GM12878 (cell line): Measurements from ENCODE around the gene CHST4. TPM values are rescaled to one million over a fixed set of nuclear protein-coding genes. Genes with fewer than 3 reads are reported as not detected.

Experiments
- ATAC-seq: fragments of 200-7000 bp; cut with Tn5 transposase; 3 replicates; pipeline ENCODE4 v1.9.1; 2020; ENCODE audit warnings: mild to moderate bottlenecking, moderate library complexity
- BruUV-seq: library from RNA; stranded (reverse); fragments of 400-500 nt; replicated peaks from 2 replicates; lab custom pipeline; 2021; lab: Mats Ljungman, UMichigan
- CTCF ChIA-PET: fragments of 300-600 bp; sonication (Branson Sonifier 250); formaldehyde crosslinking; extraction: SDS; loops from one replicate; lab custom pipeline; 2021; ENCODE audit warnings: inconsistent platforms; lab: Yijun Ruan, JAX
- POLR2A ChIA-PET: fragments of 350-600 bp; formaldehyde crosslinking; extraction: SDS; loops from one replicate; lab custom pipeline; 2021; ENCODE audit warnings: inconsistent platforms; lab: Charles Lee
- RAD21 ChIA-PET: fragments of 300-600 bp; sonication (Branson Sonifier 250); formaldehyde crosslinking; loops from one replicate; lab custom pipeline; 2023; ENCODE audit warnings: antibody characterized with exemption; ENCODE audit not compliant: unreplicated experiment; lab: Charles Lee
- SMC1A ChIA-PET: fragments of 300-600 bp; sonication (Branson Sonifier 250); formaldehyde crosslinking; loops from one replicate; lab custom pipeline; 2023; ENCODE audit not compliant: unreplicated experiment, uncharacterized antibody; lab: Charles Lee
- DNase-seq: peaks from one replicate; pipeline ENCODE4 v3.0.0-alpha.2; 2011; ENCODE audit warnings: low read depth, low spot score
- FAIRE-seq: peaks from 3 replicates; lab custom pipeline; 2011; peaks lifted over from hg19 to GRCh38; lab: Jason Lieb, UNC
- H2AFZ ChIP-seq: 2 replicates; pipeline ENCODE4 v1.6.0; 2011; ENCODE audit warnings: low read depth, low read length, control low read depth; ENCODE audit not compliant: control insufficient read depth
- H3K27ac ChIP-seq: 2 replicates; pipeline ENCODE4 v1.5.1; 2011; ENCODE audit warnings: control low read depth; ENCODE audit not compliant: control insufficient read depth, insufficient read depth
- H3K27me3 ChIP-seq, 2 experiments: replicated peaks in 1 of 2; 2 replicates each; pipeline versions ENCODE4 v1.6.0 to v1.6.1; 2011; ENCODE audit warnings: low read length in 1 of 2; ENCODE audit not compliant: control insufficient read depth in 2 of 2, insufficient read depth in 2 of 2
- H3K36me3 ChIP-seq, 2 experiments: 2 replicates each; pipeline ENCODE4 v1.5.1; 2011; ENCODE audit warnings: low read length in 1 of 2; ENCODE audit not compliant: control insufficient read depth in 2 of 2, insufficient read depth in 2 of 2
- H3K4me1 ChIP-seq: 2 replicates; pipeline ENCODE4 v1.6.1; 2011; ENCODE audit warnings: mild to moderate bottlenecking, low read length, moderate library complexity, mixed read lengths; ENCODE audit not compliant: control insufficient read depth, insufficient read depth
- H3K4me2 ChIP-seq: 2 replicates; pipeline ENCODE4 v1.6.0; 2011; ENCODE audit warnings: control low read depth; ENCODE audit not compliant: control insufficient read depth, insufficient read depth
- H3K4me3 ChIP-seq: fragments of 200-600 bp; sonication (generic); 2 replicates; pipeline ENCODE4 v1.5.1; 2016
- H3K79me2 ChIP-seq: 2 replicates; pipeline ENCODE4 v1.6.0; 2011; ENCODE audit warnings: low read length; ENCODE audit not compliant: control insufficient read depth, insufficient read depth
- H3K9ac ChIP-seq: 2 replicates; pipeline ENCODE4 v1.8.0; 2011; ENCODE audit warnings: low read length, control low read depth, mixed read lengths; ENCODE audit not compliant: control insufficient read depth, insufficient read depth
- H3K9me3 ChIP-seq: replicated peaks from 3 replicates; pipeline ENCODE4 v1.5.1; 2011; ENCODE audit warnings: mild to moderate bottlenecking, low read length; ENCODE audit not compliant: control insufficient read depth, insufficient read depth
- H4K20me1 ChIP-seq: 2 replicates; pipeline ENCODE4 v1.6.0; 2011; ENCODE audit not compliant: control insufficient read depth, insufficient read depth
- CBX3 ChIP-seq: fragments of 200-600 bp; sonication (generic); IDR thresholded peaks from 2 replicates; pipeline ENCODE4 v1.6.1; 2016; ENCODE audit warnings: low read depth, borderline replicate concordance
- PAX5 ChIP-seq: IDR thresholded peaks from 2 replicates; pipeline ENCODE4 v1.6.1; 2011; ENCODE audit warnings: low read depth, low read length, borderline replicate concordance
- RFX5 ChIP-seq: IDR thresholded peaks from 2 replicates; pipeline ENCODE4 v1.6.1; 2011; ENCODE audit warnings: low read depth, low read length, improper control_type of control experiment
- SMC3 ChIP-seq: IDR thresholded peaks from 2 replicates; pipeline ENCODE4 v1.6.1; 2011; ENCODE audit warnings: low read length, improper control_type of control experiment, borderline replicate concordance
- STAT1 ChIP-seq: fragments of 450-650 bp; conservative IDR thresholded peaks from 2 replicates; pipeline ENCODE4 v1.6.1; 2014; ENCODE audit warnings: antibody characterized with exemption, mild to moderate bottlenecking
- TBL1XR1 ChIP-seq: IDR thresholded peaks from 2 replicates; pipeline ENCODE4 v1.6.1; 2012; ENCODE audit warnings: low read depth, low read length, improper control_type of control experiment
- ZNF274 ChIP-seq: IDR thresholded peaks from one replicate; pipeline ENCODE4 v1.8.0; 2011; ENCODE audit not compliant: insufficient read length, insufficient read depth
- WGBS: methylation state at CpG from one replicate; pipeline ENCODE4 v1.1.6; 2016; ENCODE audit warnings: low lambda C conversion rate; ENCODE audit not compliant: insufficient replicate concordance, insufficient coverage; ENCODE audit errors: missing lambda C conversion rate; 5-methylcytosine and 5-hydroxymethylcytosine counted together
- in situ Hi-C: fragments of 300-500 bp; cut with MboI; formaldehyde crosslinking; loops from 9 replicates; pipeline ENCODE4 v1.14.3; 2018; ENCODE audit warnings: mixed read lengths
- intact Hi-C: fragments of 100-400 bp; cut with micrococcal nuclease; formaldehyde crosslinking; loops from one replicate; pipeline ENCODE4 v1.14.2; 2022; ENCODE audit not compliant: unreplicated experiment
- polyA plus RNA-seq, 11 experiments: library from polyadenylated mRNA; depleted of rRNA in 4 of 11; unstranded in 6 of 11; stranded (reverse) in 5 of 11; fragments of >200 nt; fragmentation: Nextera tagmentation in 4 of 11; fragmentation: Illumina TruSeq in 1 of 11; extraction: Ambion mirVana in 4 of 11; extraction: Trizol in 1 of 11; gene quantifications; 1 replicate in 1 of 11; 2 replicates in 10 of 11; pipeline versions ENCODE4 v1.2.1 to v1.2.3, GENCODE V29; 2011 to 2016; ENCODE audit warnings: inconsistent platforms in 2 of 11, missing spikeins in 2 of 11, low read depth in 1 of 11
- total RNA-seq, 4 experiments: library from RNA; depleted of rRNA in 3 of 4; stranded (reverse); fragments of >200 nt in 3 of 4; fragmentation: Illumina TruSeq in 1 of 4; extraction: Trizol in 1 of 4; gene quantifications; 2 replicates each; pipeline versions ENCODE4 v1.2.1 to v1.2.3, GENCODE V29; 2013 to 2021
- TF ChIP-seq, protein P1 (sequence below): IDR thresholded peaks from 2 replicates; pipeline ENCODE4 v1.6.1; 2012; ENCODE audit warnings: low read depth, low read length, improper control_type of control experiment
- TF ChIP-seq, protein P2 (sequence below): fragments of 450-650 bp; IDR thresholded peaks from 2 replicates; pipeline ENCODE4 v1.6.1; 2018; ENCODE audit warnings: borderline replicate concordance, mild to moderate bottlenecking; ENCODE audit not compliant: partially characterized antibody
- TF ChIP-seq, protein P3 (sequence below): IDR thresholded peaks from 2 replicates; pipeline ENCODE4 v1.6.1; 2012; ENCODE audit warnings: mild to moderate bottlenecking, low read depth, low read length

CHST4 gene
- total and polyA plus RNA-seq, 10 of the 15 experiments (the other 5 are each of a cell fraction or from before 2014, with no cell fraction given) = 0.10 to 1.7 (median 0.79) TPM

DNA sequence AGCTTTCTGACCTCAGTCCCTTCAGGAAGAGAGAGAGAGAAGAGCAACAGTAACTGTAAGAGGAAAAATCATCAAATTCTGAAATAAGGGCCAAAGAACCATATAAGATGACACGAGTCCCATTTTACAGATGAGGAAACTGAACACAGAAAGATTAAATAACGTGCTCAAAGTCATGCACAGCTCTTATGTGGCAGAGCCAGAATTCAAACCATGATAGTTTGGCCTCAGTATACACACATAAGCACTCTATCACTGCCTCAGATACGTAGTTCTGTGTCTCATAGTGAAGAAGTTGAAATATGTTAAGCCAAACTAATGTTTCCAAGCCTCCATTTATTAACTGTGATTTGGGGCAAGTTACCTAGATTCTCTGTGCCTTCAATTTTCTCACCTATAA is 35.2 kb upstream of the CHST4 start:
- ChIA-PET RAD21 (interaction anchor here (1.5 to 1.6 kb wide), 2 partner anchors 9 to 120 kb away, joined by 3 to 5 read pairs; no protein-coding TSS in a partner anchor), CTCF (interaction anchor here (0.6 to 2.9 kb wide), 3 partner anchors 10 to 120 kb away, joined by 3 to 34 read pairs (median 10); no protein-coding TSS in a partner anchor), SMC1A (interaction anchor here (1.0 kb wide), 1 partner anchor 29 kb away, joined by 3 read pairs; the partner anchor contains the start of gene ZNF23), POLR2A (no interaction called here)
- Histone ChIP-seq H3K4me2 (no peak overlapping the region), H3K9me3 (no peaks in the 10 kb centered on the region), H3K36me3 (no peaks in the 10 kb centered on the region), H4K20me1 (no peaks in the 10 kb centered on the region), H2AFZ (no peak overlapping the region), H3K79me2 (no peaks in the 10 kb centered on the region), H3K9ac (no peak overlapping the region), H3K4me1 (no peaks in the 10 kb centered on the region), H3K4me3 (no peak overlapping the region), H3K27ac (no peak overlapping the region), H3K27me3 (no peaks in the 10 kb centered on the region)
- in situ Hi-C loops = no loop called here
- FAIRE-seq (no peak), ATAC-seq (no peak), DNase-seq (no peak)
- TF ChIP-seq CBX3 (no peak), RFX5 (no peak)
- WGBS = 6% methylated on average over 3 of the region's 3 CpGs
- no TSS peak for BruUV-seq
- intact Hi-C loops = no loop called here

DNA sequence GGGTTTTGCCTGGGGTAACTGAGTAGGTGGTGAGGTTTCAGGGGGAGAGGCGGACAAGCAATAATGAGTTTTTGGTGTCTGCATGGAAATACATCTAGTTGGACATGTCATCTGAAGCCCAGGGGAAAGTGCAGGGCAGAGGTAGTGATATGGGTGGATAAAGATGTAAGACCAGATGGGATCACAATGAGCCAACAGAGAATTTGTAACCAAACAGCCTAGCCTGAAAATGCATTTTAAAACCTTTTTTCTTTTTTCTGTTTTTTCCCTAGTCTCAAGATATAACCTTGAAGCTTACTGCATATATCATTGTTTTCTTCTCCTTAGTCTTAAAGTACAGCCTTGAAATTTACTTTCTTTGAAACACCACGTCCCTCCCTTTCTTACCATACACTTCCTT is 33.4 kb upstream of the CHST4 start:
- in situ Hi-C loops (no loop called here), intact Hi-C loops (no loop called here)
- Histone ChIP-seq H2AFZ (no peak overlapping the region), H3K9ac (no peak overlapping the region), H3K27me3 (no peaks in the 10 kb centered on the region), H3K4me2 (no peak overlapping the region), H3K36me3 (no peaks in the 10 kb centered on the region), H3K79me2 (no peaks in the 10 kb centered on the region), H4K20me1 (no peaks in the 10 kb centered on the region), H3K9me3 (no peaks in the 10 kb centered on the region), H3K4me1 (no peaks in the 10 kb centered on the region), H3K27ac (no peak overlapping the region), H3K4me3 (no peak overlapping the region)
- ChIA-PET CTCF (interaction anchor here (1.1 to 2.5 kb wide), 3 partner anchors 80 to 118 kb away, joined by 4 to 6 read pairs (median 4); no protein-coding TSS in a partner anchor), RAD21 (no interaction called here), SMC1A (interaction anchor here (1.4 kb wide), 1 partner anchor 9 kb away, joined by 5 read pairs; no protein-coding TSS in a partner anchor), POLR2A (no interaction called here)
- DNase-seq = no peak
- no TSS peak for BruUV-seq
- peak; percentile 18; the same call in 1 of the 3 replicates for ATAC-seq
- WGBS = 30% methylated on average over 2 of the region's 2 CpGs
- no peak for FAIRE-seq
- TF ChIP-seq, protein P1, sequence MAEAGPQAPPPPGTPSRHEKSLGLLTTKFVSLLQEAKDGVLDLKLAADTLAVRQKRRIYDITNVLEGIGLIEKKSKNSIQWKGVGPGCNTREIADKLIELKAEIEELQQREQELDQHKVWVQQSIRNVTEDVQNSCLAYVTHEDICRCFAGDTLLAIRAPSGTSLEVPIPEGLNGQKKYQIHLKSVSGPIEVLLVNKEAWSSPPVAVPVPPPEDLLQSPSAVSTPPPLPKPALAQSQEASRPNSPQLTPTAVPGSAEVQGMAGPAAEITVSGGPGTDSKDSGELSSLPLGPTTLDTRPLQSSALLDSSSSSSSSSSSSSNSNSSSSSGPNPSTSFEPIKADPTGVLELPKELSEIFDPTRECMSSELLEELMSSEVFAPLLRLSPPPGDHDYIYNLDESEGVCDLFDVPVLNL = no peak
- no peak for TF ChIP-seq TBL1XR1
- TF ChIP-seq ZNF274 = no peak
- TF ChIP-seq, protein P2, sequence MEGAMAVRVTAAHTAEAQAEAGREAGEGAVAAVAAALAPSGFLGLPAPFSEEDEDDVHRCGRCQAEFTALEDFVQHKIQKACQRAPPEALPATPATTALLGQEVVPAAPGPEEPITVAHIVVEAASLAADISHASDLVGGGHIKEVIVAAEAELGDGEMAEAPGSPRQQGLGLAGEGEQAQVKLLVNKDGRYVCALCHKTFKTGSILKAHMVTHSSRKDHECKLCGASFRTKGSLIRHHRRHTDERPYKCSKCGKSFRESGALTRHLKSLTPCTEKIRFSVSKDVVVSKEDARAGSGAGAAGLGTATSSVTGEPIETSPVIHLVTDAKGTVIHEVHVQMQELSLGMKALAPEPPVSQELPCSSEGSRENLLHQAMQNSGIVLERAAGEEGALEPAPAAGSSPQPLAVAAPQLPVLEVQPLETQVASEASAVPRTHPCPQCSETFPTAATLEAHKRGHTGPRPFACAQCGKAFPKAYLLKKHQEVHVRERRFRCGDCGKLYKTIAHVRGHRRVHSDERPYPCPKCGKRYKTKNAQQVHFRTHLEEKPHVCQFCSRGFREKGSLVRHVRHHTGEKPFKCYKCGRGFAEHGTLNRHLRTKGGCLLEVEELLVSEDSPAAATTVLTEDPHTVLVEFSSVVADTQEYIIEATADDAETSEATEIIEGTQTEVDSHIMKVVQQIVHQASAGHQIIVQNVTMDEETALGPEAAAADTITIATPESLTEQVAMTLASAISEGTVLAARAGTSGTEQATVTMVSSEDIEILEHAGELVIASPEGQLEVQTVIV = no peak
- no peak for TF ChIP-seq SMC3
- TF ChIP-seq PAX5 = no peak
- TF ChIP-seq, protein P3, sequence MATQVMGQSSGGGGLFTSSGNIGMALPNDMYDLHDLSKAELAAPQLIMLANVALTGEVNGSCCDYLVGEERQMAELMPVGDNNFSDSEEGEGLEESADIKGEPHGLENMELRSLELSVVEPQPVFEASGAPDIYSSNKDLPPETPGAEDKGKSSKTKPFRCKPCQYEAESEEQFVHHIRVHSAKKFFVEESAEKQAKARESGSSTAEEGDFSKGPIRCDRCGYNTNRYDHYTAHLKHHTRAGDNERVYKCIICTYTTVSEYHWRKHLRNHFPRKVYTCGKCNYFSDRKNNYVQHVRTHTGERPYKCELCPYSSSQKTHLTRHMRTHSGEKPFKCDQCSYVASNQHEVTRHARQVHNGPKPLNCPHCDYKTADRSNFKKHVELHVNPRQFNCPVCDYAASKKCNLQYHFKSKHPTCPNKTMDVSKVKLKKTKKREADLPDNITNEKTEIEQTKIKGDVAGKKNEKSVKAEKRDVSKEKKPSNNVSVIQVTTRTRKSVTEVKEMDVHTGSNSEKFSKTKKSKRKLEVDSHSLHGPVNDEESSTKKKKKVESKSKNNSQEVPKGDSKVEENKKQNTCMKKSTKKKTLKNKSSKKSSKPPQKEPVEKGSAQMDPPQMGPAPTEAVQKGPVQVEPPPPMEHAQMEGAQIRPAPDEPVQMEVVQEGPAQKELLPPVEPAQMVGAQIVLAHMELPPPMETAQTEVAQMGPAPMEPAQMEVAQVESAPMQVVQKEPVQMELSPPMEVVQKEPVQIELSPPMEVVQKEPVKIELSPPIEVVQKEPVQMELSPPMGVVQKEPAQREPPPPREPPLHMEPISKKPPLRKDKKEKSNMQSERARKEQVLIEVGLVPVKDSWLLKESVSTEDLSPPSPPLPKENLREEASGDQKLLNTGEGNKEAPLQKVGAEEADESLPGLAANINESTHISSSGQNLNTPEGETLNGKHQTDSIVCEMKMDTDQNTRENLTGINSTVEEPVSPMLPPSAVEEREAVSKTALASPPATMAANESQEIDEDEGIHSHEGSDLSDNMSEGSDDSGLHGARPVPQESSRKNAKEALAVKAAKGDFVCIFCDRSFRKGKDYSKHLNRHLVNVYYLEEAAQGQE = no peak
- no peak for TF ChIP-seq STAT1
